Lung (tissue), 16 donors: ENCODE data around the gene FRMD5. TPM values are rescaled to one million over a fixed set of nuclear protein-coding genes. Genes with fewer than 3 reads are reported as not detected.

Experiments used
- ATAC-seq: fragments of 200-7000 bp; cut with Tn5 transposase; one replicate; pipeline ENCODE4 v1.9.1; 2020; ENCODE audit warnings: moderate number of reproducible peaks; ENCODE audit not compliant: insufficient read depth, low FRiP score
- DNase-seq, 3 donors: peaks; one replicate each; pipeline ENCODE4 v3.0.0-alpha.2; 2013 to 2017
- H3K27ac ChIP-seq, 2 donors: one replicate each; pipeline ENCODE4 v1.5.1; 2013; ENCODE audit warnings: mild to moderate bottlenecking in 2 of 2, moderate library complexity in 2 of 2, control low read depth in 1 of 2, inconsistent platforms in 1 of 2, low read depth in 1 of 2, low read length in 1 of 2
- H3K27me3 ChIP-seq, 3 donors: one replicate each; pipeline ENCODE4 v1.5.1; 2013; ENCODE audit warnings: low read length in 2 of 3; ENCODE audit not compliant: control insufficient read depth in 3 of 3, insufficient read depth in 3 of 3
- H3K36me3 ChIP-seq, 4 donors: one replicate each; pipeline ENCODE4 v1.5.1; 2013; ENCODE audit warnings: low read length in 4 of 4, mild to moderate bottlenecking in 1 of 4, moderate library complexity in 1 of 4; ENCODE audit not compliant: control insufficient read depth in 4 of 4, insufficient read depth in 4 of 4
- H3K4me1 ChIP-seq, 5 donors: one replicate each; pipeline ENCODE4 v1.5.1; 2013; ENCODE audit warnings: low read length in 5 of 5, mild to moderate bottlenecking in 2 of 5, moderate library complexity in 1 of 5; ENCODE audit not compliant: control insufficient read depth in 5 of 5, insufficient read depth in 5 of 5
- H3K4me3 ChIP-seq: one replicate; pipeline ENCODE4 v1.5.1; 2013; ENCODE audit warnings: mild to moderate bottlenecking, control low read depth, moderate library complexity
- H3K9ac ChIP-seq, 2 donors: one replicate each; pipeline ENCODE4 v1.5.1; 2013; ENCODE audit warnings: low read length in 2 of 2, control low read depth in 1 of 2; ENCODE audit not compliant: insufficient read depth in 1 of 2
- H3K9me3 ChIP-seq, 4 donors: one replicate each; pipeline ENCODE4 v1.5.1; 2013; ENCODE audit warnings: low read length in 3 of 4, mild to moderate bottlenecking in 1 of 4, moderate library complexity in 1 of 4; ENCODE audit not compliant: control insufficient read depth in 4 of 4, insufficient read depth in 3 of 4
- WGBS, 2 donors: extraction: QIAGEN DNeasy Blood & Tissue Kit; methylation state at CpG; one replicate each; pipeline ENCODE4 v1.1.7; 2013; 5-methylcytosine and 5-hydroxymethylcytosine counted together
- long read RNA-seq, 5 donors: transcript quantifications; one replicate each; lab custom pipeline, GENCODE V29; 2026
- polyA plus RNA-seq, 2 donors: library from polyadenylated mRNA; stranded (reverse); fragments of 200-250 nt; gene quantifications; one replicate each; pipeline ENCODE4 v1.2.1, GENCODE V29; 2013
- total RNA-seq, 2 donors: library from RNA; depleted of rRNA in 1 of 2; stranded (reverse); fragments of >200 nt in 1 of 2; gene quantifications; one replicate each; pipeline ENCODE4 v1.2.1, GENCODE V29; 2014 to 2021
- TF ChIP-seq, protein P1 (sequence below): IDR thresholded peaks from 2 replicates; pipeline ENCODE4 v1.5.1; 2012; ENCODE audit warnings: mild to moderate bottlenecking; ENCODE audit errors: control extremely low read depth, extremely low read depth
- donor health status: control.
- donor health status: control.
- donor health status: Bipolar disorder and iron deficiency.
- donor health status: healthy.
- donor health status: DM: yes; HTN: yes; CAD: no.

FRMD5 gene
- total RNA-seq (1 to 10 TPM in 1 of 2 donors, under 1 TPM in 1; 0.83 to 1.1 TPM), polyA plus RNA-seq (under 1 TPM; 0.10 to 0.51 TPM)
- long read RNA-seq, donor 1: 0 reads
- long read RNA-seq, donor 2: 0 reads
- long read RNA-seq, donor 3: 0 reads
- long read RNA-seq, donor 4: 0 reads
- long read RNA-seq, donor 5: 0 reads

DNA sequence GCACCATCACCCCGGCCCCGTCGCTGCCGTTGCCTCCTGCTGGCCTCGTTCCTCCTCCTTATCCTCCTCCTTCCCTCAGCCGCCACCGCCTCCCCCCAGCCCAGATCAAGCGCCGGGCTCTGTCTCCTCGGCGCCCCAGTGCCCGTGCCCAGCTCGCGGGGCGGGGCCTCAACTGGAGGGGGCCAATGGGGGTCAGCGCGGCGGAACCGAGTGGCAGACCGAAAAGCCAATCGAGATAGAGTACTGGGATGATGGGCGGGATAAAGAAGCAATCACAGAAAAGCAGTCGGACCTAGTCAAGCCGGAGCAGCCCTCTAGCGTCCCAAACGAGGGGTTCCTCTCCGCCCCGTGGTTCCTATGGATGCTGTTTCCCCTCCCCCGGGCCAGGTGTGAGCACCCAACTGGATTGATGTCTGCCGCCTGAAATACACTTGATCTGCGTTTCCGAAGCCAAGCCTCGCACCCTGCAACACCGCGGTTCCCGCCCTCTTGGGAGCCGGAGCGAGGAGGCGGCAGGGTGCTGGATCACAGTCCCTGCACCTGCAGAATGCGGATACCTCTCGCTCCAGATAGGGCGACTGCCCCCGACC is at the start of gene FRMD5:
FRMD5 (minus strand) TSS at position 121 of the 590 bp plus-strand sequence.
- Histone ChIP-seq H3K4me1 (peaks cover 0 to 14% (median 0%) of the 10 kb centered on the region in 5 donors), H3K27ac (no peak within 1 kb of the TSS), H3K36me3 (no peaks in the 10 kb centered on the region), H3K4me3 (no peak within 1 kb of the TSS), H3K27me3 (peaks cover 5 to 39% (median 34%) of the 10 kb centered on the region in 3 donors), H3K9ac (no peak within 1 kb of the TSS), H3K9me3 (no peaks in the 10 kb centered on the region)
- DNase-seq (peak; percentile 84 to 94 (median 90)), ATAC-seq (peak; percentile 97)
- TF ChIP-seq, protein P1, sequence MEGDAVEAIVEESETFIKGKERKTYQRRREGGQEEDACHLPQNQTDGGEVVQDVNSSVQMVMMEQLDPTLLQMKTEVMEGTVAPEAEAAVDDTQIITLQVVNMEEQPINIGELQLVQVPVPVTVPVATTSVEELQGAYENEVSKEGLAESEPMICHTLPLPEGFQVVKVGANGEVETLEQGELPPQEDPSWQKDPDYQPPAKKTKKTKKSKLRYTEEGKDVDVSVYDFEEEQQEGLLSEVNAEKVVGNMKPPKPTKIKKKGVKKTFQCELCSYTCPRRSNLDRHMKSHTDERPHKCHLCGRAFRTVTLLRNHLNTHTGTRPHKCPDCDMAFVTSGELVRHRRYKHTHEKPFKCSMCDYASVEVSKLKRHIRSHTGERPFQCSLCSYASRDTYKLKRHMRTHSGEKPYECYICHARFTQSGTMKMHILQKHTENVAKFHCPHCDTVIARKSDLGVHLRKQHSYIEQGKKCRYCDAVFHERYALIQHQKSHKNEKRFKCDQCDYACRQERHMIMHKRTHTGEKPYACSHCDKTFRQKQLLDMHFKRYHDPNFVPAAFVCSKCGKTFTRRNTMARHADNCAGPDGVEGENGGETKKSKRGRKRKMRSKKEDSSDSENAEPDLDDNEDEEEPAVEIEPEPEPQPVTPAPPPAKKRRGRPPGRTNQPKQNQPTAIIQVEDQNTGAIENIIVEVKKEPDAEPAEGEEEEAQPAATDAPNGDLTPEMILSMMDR: no peak
- WGBS, 2 donors: 1% methylated on average over 42 to 43 of the region's 43 CpGs

DNA sequence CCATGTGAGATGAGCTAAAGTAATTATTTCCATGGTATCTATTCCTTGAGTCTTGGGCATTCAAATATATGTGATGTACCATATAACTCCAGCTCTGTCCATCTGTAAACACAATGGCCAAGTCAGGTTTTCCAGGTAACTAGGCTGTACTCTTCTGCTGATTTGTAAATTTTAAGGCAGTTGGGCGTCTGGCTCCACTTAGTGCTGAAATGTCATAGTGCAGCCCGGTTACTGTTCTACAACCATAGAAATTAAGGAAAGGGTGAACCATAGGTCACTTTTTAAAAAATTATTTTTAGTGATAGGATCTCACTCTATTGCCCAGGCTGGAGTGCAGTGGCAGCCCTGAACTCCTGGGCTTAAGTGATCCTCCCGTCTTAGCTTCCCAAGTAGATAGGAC is 48.8 kb upstream of the FRMD5 start:
- no peaks in the 10 kb centered on the region for H3K4me1 ChIP-seq
- no peak overlapping the region for H3K27ac ChIP-seq
- no peaks in the 10 kb centered on the region for H3K9me3 ChIP-seq
- H3K27me3 ChIP-seq: no peaks in the 10 kb centered on the region
- no peaks in the 10 kb centered on the region for H3K36me3 ChIP-seq
- DNase-seq (no peak), ATAC-seq (no peak)
- no peak overlapping the region for H3K9ac ChIP-seq
- 88 to 91% methylated on average over 3 of the region's 3 CpGs for WGBS, 2 donors
- TF ChIP-seq, protein P1: no peak
- H3K4me3 ChIP-seq: no peak overlapping the region

DNA sequence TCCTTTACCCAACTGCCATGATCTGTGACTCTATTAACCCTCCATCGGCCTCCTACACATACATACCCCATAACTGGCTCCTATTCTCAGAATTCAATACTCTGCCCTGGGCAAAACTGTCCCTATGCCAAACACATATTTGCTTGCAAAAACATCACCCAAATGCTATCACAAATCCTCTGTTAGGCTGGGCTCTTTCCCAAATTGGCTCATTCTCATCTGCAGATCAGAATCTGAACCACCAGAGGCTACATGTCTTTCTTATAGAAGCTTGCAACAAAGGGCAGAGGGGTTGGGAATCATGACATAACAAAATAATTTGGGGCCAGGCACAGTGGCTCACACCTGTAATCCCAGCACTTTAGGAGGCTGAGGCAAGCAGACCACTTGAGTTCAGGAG is 48.1 kb upstream of the FRMD5 start:
- WGBS, 2 donors: 92 to 94% methylated on average over 1 of the region's 1 CpG
- ATAC-seq: no peak

More for the DNA sequence above, 48.1 kb upstream of the FRMD5 start:
- H3K4me1 ChIP-seq: no peaks in the 10 kb centered on the region
- H3K4me3 ChIP-seq: no peak overlapping the region
- DNase-seq: peak in 2 of 3 donors; percentile 8 to 21
- H3K9me3 ChIP-seq: no peaks in the 10 kb centered on the region
- no peak overlapping the region for H3K27ac ChIP-seq
- H3K9ac ChIP-seq: no peak overlapping the region
- TF ChIP-seq, protein P1: no peak
- no peaks in the 10 kb centered on the region for H3K27me3 ChIP-seq
- no peaks in the 10 kb centered on the region for H3K36me3 ChIP-seq
